GM12892 (cell line): ENCODE measurements around the gene TMEM38A.

ENCODE experiments used
- POLR2A ChIP-seq: IDR thresholded peaks from 2 replicates; pipeline ENCODE4 v1.6.1; 2011; ENCODE audit warnings: low read depth, low read length, control low read depth
- TAF1 ChIP-seq: IDR thresholded peaks from 2 replicates; pipeline ENCODE4 v1.6.1; 2011; ENCODE audit warnings: low read depth, mild to moderate bottlenecking, control low read depth, low read length, borderline replicate concordance

DNA sequence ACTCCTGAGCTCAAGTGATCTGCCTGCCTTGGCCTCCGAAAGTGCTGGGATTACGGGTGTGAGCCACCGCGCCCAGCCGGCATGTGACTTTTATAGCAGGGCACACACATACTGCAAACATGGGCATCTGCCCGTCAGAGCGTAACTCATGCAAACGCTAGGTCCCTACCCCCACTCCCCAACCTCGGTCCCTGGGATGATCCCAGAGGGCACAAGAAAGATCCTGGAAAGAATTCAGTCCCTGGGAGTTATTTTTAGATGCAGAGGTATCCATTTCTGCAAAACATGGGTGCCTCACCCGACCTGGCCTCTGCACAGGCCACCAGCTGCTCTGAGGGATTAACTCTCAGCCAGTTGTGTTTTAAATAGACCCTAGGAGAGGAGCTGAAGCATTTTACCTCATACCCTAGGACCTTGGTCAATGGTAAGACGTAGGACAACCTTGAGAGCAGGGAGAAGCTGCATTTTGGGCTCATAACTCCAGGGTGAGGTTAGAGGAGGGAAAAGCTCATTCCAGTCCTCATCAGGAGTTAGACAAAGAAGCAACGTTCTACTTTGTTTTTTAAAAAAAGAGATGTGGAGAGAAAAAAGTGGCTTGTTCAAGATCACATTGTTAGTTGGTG is 10.8 kb downstream of the TMEM38A start:
- TF ChIP-seq POLR2A = no peak
- no peak for TF ChIP-seq TAF1
